DOHH2 (cell line): ENCODE results near the gene SDF2.

Experiments
- CTCF ChIP-seq: fragments of 200-600 bp; sonication (generic); IDR thresholded peaks from one replicate; pipeline ENCODE4 v1.5.1; 2014; ENCODE audit warnings: antibody characterized with exemption, mild to moderate bottlenecking, low read depth, low read length; ENCODE audit not compliant: poor library complexity, severe bottlenecking
- EZH2phosphoT487 ChIP-seq: fragments of 200-600 bp; sonication (generic); IDR thresholded peaks from 2 replicates; pipeline ENCODE4 v1.6.1; 2017; ENCODE audit warnings: borderline replicate concordance, mild to moderate bottlenecking, antibody characterized with exemption, low read length, moderate library complexity, mixed read lengths

DNA sequence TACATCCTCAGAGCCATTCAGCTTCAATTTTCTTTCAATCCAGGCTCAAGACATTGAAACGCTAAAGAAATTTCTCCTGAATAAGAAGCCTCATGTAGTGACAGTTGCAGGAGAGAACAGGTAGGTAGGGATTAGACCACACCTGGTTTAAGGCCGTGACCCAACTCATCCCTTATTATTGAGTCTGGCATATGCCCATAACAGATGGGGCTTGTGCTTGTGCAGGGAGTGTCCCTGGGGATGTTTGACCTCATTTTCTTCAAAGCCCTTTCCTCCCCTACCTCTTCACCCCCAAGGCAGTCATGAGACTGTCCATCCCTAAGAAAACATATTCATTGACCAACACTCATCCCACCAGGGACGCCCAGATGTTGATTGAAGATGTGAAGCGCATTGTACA, 24.6 kb upstream of the SDF2 start:
- no peak for TF ChIP-seq CTCF
- no peak for TF ChIP-seq EZH2phosphoT487
